ENCODE measurements around the gene SLC49A3.

The SLC49A3 gene

DNA sequence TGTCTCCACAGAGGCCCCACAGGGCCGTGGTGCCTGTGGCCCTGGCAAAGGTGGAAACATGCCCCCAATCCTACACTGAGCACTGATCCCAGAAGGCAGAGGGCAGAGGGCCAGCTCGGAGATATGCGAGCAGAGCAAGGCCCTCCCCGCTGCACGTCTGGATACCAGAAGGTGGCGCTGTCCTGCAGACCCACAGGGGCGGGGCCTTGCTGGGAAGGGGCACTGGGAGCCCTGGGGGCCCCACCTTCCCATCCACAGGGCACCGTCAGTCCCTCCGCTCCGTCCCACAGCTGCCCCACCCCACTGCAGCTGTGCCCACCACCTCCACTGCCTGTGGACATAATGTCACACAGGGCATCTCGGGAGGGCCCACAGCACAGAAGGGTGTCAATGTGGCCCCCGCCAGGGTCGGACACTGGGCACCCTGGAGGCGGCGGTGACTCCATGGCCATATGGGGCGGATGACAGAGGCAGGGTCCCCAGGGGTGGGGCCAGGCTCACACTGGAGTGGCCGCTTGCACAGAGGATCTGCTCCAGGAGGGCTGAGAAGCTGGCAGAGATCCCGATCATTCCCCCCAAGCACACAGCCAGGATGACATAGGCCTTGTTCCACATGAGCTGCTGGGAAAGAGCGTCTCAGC, 4.8 kb downstream of the SLC49A3 start:
- TF ChIP-seq, protein P1, sequence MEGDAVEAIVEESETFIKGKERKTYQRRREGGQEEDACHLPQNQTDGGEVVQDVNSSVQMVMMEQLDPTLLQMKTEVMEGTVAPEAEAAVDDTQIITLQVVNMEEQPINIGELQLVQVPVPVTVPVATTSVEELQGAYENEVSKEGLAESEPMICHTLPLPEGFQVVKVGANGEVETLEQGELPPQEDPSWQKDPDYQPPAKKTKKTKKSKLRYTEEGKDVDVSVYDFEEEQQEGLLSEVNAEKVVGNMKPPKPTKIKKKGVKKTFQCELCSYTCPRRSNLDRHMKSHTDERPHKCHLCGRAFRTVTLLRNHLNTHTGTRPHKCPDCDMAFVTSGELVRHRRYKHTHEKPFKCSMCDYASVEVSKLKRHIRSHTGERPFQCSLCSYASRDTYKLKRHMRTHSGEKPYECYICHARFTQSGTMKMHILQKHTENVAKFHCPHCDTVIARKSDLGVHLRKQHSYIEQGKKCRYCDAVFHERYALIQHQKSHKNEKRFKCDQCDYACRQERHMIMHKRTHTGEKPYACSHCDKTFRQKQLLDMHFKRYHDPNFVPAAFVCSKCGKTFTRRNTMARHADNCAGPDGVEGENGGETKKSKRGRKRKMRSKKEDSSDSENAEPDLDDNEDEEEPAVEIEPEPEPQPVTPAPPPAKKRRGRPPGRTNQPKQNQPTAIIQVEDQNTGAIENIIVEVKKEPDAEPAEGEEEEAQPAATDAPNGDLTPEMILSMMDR (IDR thresholded peaks at IDR 0.05; ENCODE audit: low read depth, low read length, missing control alignments): peak; percentile 74
- in situ Hi-C loops (cut with HindIII; ENCODE audit: low sequenced_read_pairs): no loop called here
- DNase-seq (ENCODE audit: low read depth): no peak
- no peak overlapping the region for H3K4me3 ChIP-seq (ENCODE audit: low read depth, low read length)

DNA sequence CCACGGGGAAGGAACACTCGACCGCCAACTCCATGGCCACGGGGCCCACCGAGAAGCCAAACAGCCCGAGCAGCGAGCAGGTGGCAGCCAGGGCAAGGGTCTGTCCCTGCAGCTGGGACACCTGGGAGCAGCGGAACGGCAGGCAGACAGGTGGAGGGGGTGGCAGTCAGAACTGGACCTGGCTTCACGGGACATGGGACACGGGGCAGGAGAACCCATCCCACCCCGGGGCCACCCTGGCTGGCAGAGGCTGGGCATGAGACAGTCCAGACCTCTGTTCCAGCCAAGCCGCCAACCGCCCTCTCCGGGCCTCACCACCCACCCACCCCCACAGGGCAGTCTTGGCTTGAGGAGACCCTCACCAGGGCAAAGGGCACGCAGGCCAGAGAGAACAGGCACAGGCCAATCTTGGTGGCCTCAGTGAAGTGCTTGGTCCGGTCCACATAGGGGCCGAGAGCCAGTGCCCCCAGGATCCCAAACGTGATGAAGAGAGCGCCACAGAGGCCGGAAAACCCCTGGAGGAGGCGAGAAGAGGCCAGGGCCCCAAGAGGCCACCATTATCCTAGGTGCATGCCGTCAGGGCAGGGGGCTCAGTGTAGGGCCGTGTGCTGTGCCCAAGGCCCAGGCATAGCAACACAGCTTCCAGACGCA, 5.6 kb downstream of the SLC49A3 start:
- DNase-seq (ENCODE audit: low read depth): no peak
- in situ Hi-C loops (cut with HindIII; ENCODE audit: low sequenced_read_pairs): no loop called here
- TF ChIP-seq, protein P1 (IDR thresholded peaks at IDR 0.05; ENCODE audit: low read depth, low read length, missing control alignments): no peak
- H3K4me3 ChIP-seq (ENCODE audit: low read depth, low read length): no peak overlapping the region

DNA sequence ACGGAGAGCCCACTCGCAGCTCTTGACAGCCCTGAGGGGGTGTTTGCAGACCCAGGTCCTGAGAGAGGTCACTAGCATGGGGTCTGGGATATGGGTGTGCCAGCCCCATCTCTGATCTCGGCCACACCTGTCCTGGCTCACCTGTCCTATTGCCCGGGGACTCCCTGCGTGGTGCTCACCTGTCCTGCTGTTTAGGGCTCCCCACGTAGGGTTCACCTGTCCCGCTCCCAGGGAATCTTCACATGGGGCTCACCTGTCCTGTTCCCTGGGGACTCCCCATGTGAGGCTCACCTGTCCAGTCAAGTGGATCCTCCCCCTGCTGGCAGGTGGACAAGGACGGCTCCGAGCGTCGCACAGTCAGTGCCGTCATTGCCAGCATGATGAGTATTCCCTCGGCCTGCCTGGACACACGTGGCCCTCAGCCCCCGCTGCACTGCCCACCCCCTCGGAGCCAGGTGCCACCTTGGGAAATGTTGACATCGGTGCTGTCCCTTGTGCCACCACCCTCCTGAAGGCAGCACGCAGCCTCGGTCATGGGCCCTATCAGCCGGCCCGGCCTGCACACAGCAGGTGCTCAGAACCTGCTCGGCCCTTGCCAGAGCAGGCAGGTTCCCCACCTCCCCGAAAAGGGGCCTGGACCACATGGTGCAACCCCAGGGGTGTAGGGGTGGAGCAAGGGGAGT, 6.3 kb downstream of the SLC49A3 start:
- no peak overlapping the region for H3K4me3 ChIP-seq (ENCODE audit: low read depth, low read length)
- DNase-seq (ENCODE audit: low read depth): no peak
- TF ChIP-seq, protein P1 (IDR thresholded peaks at IDR 0.05; ENCODE audit: low read depth, low read length, missing control alignments): no peak
- in situ Hi-C loops (cut with HindIII; ENCODE audit: low sequenced_read_pairs): no loop called here

DNA sequence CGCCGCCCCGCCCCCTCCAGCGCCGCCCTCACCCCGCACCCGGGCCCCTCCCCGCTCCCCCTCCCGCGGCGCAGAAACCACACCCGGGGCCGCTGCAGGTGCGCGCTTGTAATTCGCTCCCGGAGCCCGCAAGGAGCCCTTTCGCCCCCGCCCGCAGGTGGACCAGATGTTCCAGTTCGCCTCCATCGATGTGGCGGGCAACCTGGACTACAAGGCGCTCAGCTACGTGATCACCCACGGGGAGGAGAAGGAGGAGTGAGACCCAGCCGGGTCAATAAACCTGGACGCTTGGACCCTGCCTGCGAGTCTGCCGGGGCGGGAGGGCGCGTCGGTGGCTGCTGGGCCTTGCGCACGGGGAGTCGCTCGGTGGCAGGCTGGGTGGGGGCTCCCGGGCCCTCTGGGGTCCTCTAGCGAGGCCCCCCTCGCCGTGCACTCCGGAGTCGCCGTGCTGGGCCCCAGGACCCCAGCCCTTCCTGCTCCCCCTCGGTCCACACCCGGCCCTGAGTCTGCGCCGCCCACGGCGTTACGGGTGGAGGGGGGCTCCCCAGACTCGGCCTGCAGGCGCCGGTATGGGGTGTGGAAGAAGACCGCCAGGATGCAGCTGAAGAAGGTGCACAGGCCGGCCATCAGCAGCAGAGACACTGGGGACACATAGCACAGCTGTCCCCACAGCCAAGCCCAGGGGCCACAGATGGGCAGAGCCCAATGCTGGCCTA, 7.1 kb downstream of the SLC49A3 start:
- H3K4me3 ChIP-seq (ENCODE audit: low read depth, low read length): no peak overlapping the region
- no peak for DNase-seq (ENCODE audit: low read depth)
- TF ChIP-seq, protein P1 (IDR thresholded peaks at IDR 0.05; ENCODE audit: low read depth, low read length, missing control alignments): no peak
- in situ Hi-C loops (cut with HindIII; ENCODE audit: low sequenced_read_pairs): no loop called here

DNA sequence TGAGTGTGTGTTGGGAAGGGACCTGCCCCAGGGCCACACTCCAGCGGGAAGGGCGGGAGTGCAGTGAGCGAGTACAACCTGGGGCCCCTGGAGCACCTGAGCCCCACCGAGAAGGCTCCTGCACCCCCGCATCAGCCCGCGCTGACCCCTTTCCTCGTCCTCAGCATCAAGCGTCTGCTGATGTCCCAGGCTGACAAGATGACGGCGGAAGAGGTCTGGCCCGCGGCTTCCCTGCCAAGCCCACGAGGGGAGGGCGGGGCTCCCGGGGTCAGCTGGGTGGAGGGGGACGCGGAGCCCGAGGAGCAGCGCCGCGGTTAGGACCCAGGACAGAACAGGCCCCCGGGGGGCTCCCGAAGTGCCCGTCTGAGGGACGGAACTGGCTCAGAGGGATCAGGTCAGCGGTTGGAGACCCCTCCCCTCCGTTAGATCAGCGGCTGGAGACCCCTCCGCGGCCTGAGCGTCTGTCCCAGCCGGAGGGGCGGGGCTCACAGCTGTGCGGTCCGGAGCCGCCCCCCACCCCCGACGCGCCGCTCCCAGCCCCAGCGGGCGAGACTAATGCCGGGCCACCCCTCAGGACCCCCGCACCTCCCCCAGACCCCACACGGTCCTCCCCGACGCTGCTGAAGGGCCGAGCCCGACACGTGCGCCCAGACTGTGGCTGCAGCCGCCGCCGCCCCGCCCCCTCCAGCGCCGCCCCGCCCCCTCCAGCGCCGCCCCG, 7.9 kb downstream of the SLC49A3 start:
- peak overlapping the region; percentile 38 for H3K4me3 ChIP-seq (ENCODE audit: low read depth, low read length)
- no peak for DNase-seq (ENCODE audit: low read depth)
- in situ Hi-C loops (cut with HindIII; ENCODE audit: low sequenced_read_pairs): no loop called here

More for the DNA sequence above, 7.9 kb downstream of the SLC49A3 start:
- TF ChIP-seq, protein P1 (IDR thresholded peaks at IDR 0.05; ENCODE audit: low read depth, low read length, missing control alignments): no peak
